Chondrocyte (in vitro differentiated cells): ENCODE results near the gene DMD. TPM values are rescaled to one million over a fixed set of nuclear protein-coding genes. Genes with fewer than 3 reads are reported as not detected.

Experiments
- DNase-seq: peaks from one replicate; pipeline ENCODE4 v3.0.0; 2021; ENCODE audit warnings: mixed read lengths, low spot score
- H3K27ac Mint-ChIP-seq: one replicate; pipeline ENCODE4 v1.8.0; 2021; ENCODE audit warnings: mild to moderate bottlenecking, moderate library complexity, mixed read lengths; ENCODE audit not compliant: unreplicated experiment
- H3K27me3 Mint-ChIP-seq: 2 replicates; pipeline ENCODE4 v1.8.0; 2021; ENCODE audit warnings: low read depth, mixed read lengths
- H3K36me3 Mint-ChIP-seq: 2 replicates; pipeline ENCODE4 v1.8.0; 2021; ENCODE audit warnings: low read depth, mixed read lengths
- H3K4me1 Mint-ChIP-seq: 2 replicates; pipeline ENCODE4 v1.8.0; 2021; ENCODE audit warnings: low read depth, mild to moderate bottlenecking, mixed read lengths
- H3K4me3 Mint-ChIP-seq: one replicate; pipeline ENCODE4 v1.8.0; 2021; ENCODE audit warnings: mild to moderate bottlenecking, moderate library complexity, mixed read lengths; ENCODE audit not compliant: unreplicated experiment
- H3K9me3 Mint-ChIP-seq: 2 replicates; pipeline ENCODE4 v1.8.0; 2021; ENCODE audit warnings: low read depth, mixed read lengths
- total RNA-seq: library from RNA; stranded (reverse); gene quantifications from 3 replicates; pipeline ENCODE4 v1.2.1, GENCODE V29; 2021
- TF ChIP-seq, protein P1 (sequence below): fragments of 200-600 bp; sonication (generic); IDR thresholded peaks from 2 replicates; pipeline ENCODE4 v1.5.0; 2021; ENCODE audit warnings: antibody characterized with exemption, mild to moderate bottlenecking, moderate library complexity

DMD gene
- total RNA-seq, 1 donor from 2014 or later: 201 TPM

DNA sequence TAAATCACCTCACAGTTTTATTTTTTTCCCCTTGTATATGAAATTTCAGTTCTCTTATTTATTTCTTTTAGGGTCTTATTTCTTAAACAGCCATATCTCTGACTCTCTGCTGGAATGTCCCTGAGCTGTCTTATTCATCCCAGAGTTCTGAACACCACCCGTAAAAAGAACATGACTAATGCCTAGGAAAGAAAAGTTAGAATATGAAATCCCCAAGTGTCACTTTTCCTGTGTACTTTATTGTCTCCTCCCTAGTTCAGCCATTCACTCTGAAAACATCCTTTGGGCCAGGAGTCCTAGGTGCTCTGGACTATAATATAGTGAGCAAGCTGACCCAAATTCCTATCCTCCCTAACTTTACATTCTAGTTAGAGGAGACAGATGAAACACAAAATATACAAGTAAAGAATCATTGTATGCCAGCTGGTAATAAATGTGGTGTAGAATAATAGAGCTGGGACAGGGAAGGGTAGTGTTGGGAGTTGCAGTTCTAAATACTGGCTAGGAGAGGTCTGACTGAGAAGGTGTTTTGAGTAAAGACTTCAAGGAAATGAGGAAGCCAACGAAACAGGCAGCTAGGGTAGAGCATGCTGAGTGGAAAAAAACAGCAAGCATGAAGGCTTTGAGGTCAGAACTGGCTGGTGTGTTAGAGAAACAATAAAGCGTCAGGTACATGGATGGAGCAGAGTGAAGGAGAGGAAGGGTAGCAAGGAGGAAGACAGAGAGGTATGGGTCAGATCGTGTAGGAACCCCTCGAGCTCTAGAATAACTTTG, 2098.9 kb downstream of the DMD start:
- Mint-ChIP-seq H3K4me1 (peaks cover 24% of the 10 kb centered on the region), H3K4me3 (no peak overlapping the region), H3K27ac (peak overlapping the region; percentile 50), H3K36me3 (no peaks in the 10 kb centered on the region), H3K9me3 (peaks cover 23% of the 10 kb centered on the region), H3K27me3 (no peaks in the 10 kb centered on the region)
- DNase-seq: no peak
- TF ChIP-seq, protein P1, sequence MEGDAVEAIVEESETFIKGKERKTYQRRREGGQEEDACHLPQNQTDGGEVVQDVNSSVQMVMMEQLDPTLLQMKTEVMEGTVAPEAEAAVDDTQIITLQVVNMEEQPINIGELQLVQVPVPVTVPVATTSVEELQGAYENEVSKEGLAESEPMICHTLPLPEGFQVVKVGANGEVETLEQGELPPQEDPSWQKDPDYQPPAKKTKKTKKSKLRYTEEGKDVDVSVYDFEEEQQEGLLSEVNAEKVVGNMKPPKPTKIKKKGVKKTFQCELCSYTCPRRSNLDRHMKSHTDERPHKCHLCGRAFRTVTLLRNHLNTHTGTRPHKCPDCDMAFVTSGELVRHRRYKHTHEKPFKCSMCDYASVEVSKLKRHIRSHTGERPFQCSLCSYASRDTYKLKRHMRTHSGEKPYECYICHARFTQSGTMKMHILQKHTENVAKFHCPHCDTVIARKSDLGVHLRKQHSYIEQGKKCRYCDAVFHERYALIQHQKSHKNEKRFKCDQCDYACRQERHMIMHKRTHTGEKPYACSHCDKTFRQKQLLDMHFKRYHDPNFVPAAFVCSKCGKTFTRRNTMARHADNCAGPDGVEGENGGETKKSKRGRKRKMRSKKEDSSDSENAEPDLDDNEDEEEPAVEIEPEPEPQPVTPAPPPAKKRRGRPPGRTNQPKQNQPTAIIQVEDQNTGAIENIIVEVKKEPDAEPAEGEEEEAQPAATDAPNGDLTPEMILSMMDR: no peak

DNA sequence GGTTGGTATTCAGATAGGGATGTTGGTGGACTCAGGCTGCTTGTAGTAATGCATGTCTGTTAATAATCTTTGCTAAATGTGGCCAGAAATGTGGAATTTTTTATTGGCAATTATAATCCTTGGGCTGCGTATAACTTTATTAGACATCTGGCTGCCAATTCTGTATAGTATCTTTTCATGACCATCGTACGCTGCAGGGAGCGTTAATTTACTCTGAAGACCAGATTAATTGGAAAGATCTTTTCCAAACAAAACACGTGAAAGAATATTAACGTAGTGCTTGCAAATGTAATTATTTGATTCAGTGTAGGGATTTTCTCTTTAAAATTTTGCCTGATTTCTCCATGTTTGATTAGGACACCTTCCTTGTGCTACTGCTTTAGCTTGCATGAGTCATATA, 2100.7 kb downstream of the DMD start:
- no peak for DNase-seq
- Mint-ChIP-seq H3K27ac (no peak overlapping the region), H3K36me3 (no peaks in the 10 kb centered on the region), H3K27me3 (no peaks in the 10 kb centered on the region), H3K4me3 (no peak overlapping the region), H3K9me3 (peaks cover 33% of the 10 kb centered on the region), H3K4me1 (peaks cover 24% of the 10 kb centered on the region)
- TF ChIP-seq, protein P1: no peak

DNA sequence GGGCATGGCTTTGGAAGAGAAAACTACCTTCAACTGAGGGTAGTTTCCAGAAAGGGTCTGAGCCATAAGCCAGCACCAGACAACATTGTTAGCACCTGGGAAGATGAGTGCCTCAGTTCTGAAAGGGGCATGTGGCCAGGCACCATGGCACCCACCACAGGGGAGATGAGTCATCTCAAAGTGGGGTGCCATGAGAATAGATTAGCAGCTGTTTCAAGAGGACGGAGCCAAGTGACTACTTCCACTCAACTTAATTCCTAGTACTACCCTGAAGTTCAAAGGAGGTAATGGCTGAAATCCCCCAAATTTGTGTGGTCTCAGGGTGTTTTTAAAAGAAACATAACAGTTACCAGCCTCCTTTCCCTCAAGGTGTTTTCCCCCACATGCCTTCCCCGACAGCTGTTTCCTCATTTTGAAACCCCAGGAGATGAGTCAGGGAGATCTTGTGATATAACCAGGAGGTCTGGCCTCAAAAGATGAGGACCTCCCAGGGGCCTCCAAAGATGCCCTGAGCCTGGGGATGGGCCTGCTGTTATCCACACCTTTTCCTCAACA, 2111.7 kb downstream of the DMD start:
- H3K4me3 Mint-ChIP-seq: no peak overlapping the region
- DNase-seq: no peak
- H3K27me3 Mint-ChIP-seq: no peaks in the 10 kb centered on the region
- peaks cover 21% of the 10 kb centered on the region for H3K9me3 Mint-ChIP-seq
- no peaks in the 10 kb centered on the region for H3K36me3 Mint-ChIP-seq
- no peak overlapping the region for H3K27ac Mint-ChIP-seq
- TF ChIP-seq, protein P1: no peak
- H3K4me1 Mint-ChIP-seq: no peaks in the 10 kb centered on the region

DNA sequence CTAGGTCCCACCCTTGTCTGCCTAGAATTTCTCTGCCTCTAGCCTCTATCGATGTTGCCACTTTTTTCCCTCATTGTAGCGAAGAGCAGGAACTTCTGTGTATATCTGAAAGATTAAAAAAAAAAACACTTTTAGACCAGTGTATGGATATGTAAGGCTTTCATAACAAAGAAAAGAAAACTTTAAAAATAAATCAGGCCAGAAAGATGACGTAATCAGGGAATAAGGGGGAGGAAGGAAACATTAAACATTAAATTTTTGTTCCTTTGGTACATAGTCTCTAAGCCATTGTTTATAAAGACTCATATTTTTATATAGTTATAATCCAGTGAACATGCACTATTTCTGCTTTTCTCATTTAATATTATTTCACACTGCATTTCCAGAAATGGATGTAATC, 2113.3 kb downstream of the DMD start:
- TF ChIP-seq, protein P1: no peak
- Mint-ChIP-seq H3K27ac (no peak overlapping the region), H3K4me3 (no peak overlapping the region), H3K9me3 (peaks cover 32% of the 10 kb centered on the region), H3K4me1 (no peaks in the 10 kb centered on the region), H3K27me3 (no peaks in the 10 kb centered on the region), H3K36me3 (no peaks in the 10 kb centered on the region)
- no peak for DNase-seq

DNA sequence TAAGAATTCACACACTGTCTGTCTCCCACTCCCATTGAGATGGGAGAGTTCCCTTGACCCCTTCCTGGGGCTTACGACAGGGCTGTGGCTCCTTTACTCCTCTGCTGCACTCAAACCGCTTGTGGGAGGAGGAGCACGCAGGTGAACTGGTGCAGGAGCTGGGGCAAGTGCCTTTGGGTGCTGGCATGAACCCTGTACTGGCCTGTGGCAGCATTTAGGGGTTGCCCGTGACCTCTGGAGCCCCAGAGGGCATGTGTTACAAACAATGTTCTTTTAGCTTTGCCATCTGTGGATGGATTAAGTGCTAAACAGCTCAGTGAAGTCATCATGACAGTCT, 2117.7 kb downstream of the DMD start:
- Mint-ChIP-seq H3K4me3 (no peak overlapping the region), H3K27me3 (no peaks in the 10 kb centered on the region), H3K36me3 (no peaks in the 10 kb centered on the region), H3K9me3 (peaks cover 26% of the 10 kb centered on the region), H3K4me1 (no peaks in the 10 kb centered on the region), H3K27ac (no peak overlapping the region)
- TF ChIP-seq, protein P1: no peak
- no peak for DNase-seq
